Measurements from ENCODE around the gene KCNJ6. TPM values are rescaled to one million over a fixed set of nuclear protein-coding genes. Genes with fewer than 3 reads are reported as not detected.

The KCNJ6 gene
- total RNA-seq, 4 donors from 2014 or later = 0.08 to 0.40 TPM; not detected in 2

GRCh38 chr21:37899146-37899545, 17.1 kb downstream of the KCNJ6 start:
- no peak for ATAC-seq
- no peaks in the 10 kb centered on the region for H3K9me3 ChIP-seq
- 38 to 41% methylated on average over 6 of the region's 6 CpGs for WGBS, 2 donors (ENCODE audit: low coverage in 1 of 2)
- H3K4me1 ChIP-seq = no peaks in the 10 kb centered on the region
- H3K36me3 ChIP-seq = no peaks in the 10 kb centered on the region
- H3K27ac ChIP-seq = no peak overlapping the region
- no peak overlapping the region for H3K4me3 ChIP-seq
- TF ChIP-seq POLR2AphosphoS5 (IDR thresholded peaks at IDR 0.05) (no peak), EP300 (IDR thresholded peaks at IDR 0.05) (no peak), CTCF (IDR thresholded peaks at IDR 0.05) (no peak), POLR2A (IDR thresholded peaks at IDR 0.05) (no peak)
- peaks cover 39% of the 10 kb centered on the region for H3K27me3 ChIP-seq

- Histone ChIP-seq H3K4me1 (no peaks in the 10 kb centered on the region), H3K9me3 (no peaks in the 10 kb centered on the region), H3K27ac (no peak overlapping the region), H3K4me3 (no peak overlapping the region), H3K27me3 (peaks cover 49% of the 10 kb centered on the region), H3K36me3 (no peaks in the 10 kb centered on the region)
- TF ChIP-seq POLR2A (IDR thresholded peaks at IDR 0.05) = no peak
- no peak for TF ChIP-seq POLR2AphosphoS5 (IDR thresholded peaks at IDR 0.05)
- TF ChIP-seq CTCF (IDR thresholded peaks at IDR 0.05) = no peak
- TF ChIP-seq EP300 (IDR thresholded peaks at IDR 0.05) = no peak
- no peak for ATAC-seq
- 71 to 100% methylated on average over 1 to 4 of the region's 5 CpGs for WGBS, 2 donors (ENCODE audit: low coverage in 1 of 2)
Measured at GRCh38 chr21:37896788-37897187, 19.5 kb downstream of the KCNJ6 start.

DNA sequence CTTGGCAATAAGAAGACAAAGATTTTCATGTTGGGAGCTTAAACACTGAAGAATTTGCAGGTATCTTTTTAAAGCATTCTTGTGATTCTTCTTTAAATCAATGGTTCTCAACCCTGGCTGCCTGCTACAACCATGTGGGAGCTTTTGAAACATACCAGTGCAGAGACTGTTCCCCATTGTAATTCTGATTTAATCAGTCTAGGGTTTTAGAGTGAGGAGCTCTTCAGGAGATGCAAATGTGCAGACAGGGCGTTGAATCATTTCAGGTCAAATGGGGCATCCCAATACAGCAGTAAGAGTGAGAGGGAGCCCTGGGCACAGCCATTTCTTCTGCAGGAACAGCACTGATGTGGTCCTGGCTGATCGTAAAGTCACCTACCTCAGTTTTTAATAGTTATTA, 24.3 kb downstream of the KCNJ6 start:
- Histone ChIP-seq H3K27me3 (peaks cover 51% of the 10 kb centered on the region), H3K36me3 (no peaks in the 10 kb centered on the region), H3K9me3 (no peaks in the 10 kb centered on the region), H3K4me1 (no peaks in the 10 kb centered on the region), H3K4me3 (no peak overlapping the region), H3K27ac (no peak overlapping the region)
- ATAC-seq = no peak
- no peak for TF ChIP-seq EP300 (IDR thresholded peaks at IDR 0.05)
- no peak for TF ChIP-seq POLR2A (IDR thresholded peaks at IDR 0.05)
- no peak for TF ChIP-seq CTCF (IDR thresholded peaks at IDR 0.05)
- TF ChIP-seq POLR2AphosphoS5 (IDR thresholded peaks at IDR 0.05) = no peak
- WGBS, 2 donors (ENCODE audit: low coverage in 1 of 2) = 48 to 57% methylated on average over 1 to 2 of the region's 2 CpGs

DNA sequence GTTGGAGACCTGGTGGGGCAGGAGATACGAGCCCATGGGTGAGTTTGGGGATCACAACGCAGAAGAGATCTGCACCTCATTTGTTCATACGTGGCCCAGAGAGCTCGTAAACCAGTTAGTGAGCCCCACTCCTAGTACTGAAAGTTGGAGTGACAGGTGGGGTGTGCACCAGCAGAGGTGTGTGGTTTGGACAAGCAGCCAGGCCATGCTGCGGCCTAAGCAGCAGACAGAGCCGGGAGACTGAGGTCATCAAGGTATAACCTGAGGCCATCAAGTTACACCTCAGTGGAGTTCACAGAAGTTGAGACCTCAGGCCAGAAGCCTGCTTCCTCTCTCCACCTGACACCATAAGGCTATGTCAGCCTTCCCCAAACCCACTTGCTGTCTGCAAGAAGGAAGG, 27.6 kb downstream of the KCNJ6 start:
- Histone ChIP-seq H3K27me3 (peaks cover 34% of the 10 kb centered on the region), H3K4me1 (no peaks in the 10 kb centered on the region), H3K27ac (no peak overlapping the region), H3K9me3 (peaks cover 0 to 10% (median 0%) of the 10 kb centered on the region in 3 donors), H3K36me3 (no peaks in the 10 kb centered on the region), H3K4me3 (no peak overlapping the region)
- TF ChIP-seq CTCF (IDR thresholded peaks at IDR 0.05) = no peak
- TF ChIP-seq POLR2A (IDR thresholded peaks at IDR 0.05) = no peak
- TF ChIP-seq POLR2AphosphoS5 (IDR thresholded peaks at IDR 0.05) = no peak
- no peak for TF ChIP-seq EP300 (IDR thresholded peaks at IDR 0.05)
- 86 to 93% methylated on average over 2 to 4 of the region's 6 CpGs for WGBS, 2 donors (ENCODE audit: low coverage in 1 of 2)
- ATAC-seq = no peak

GRCh38 chr21:37886726-37887299, 29.4 kb downstream of the KCNJ6 start:
- Histone ChIP-seq H3K9me3 (peaks cover 0 to 10% (median 0%) of the 10 kb centered on the region in 3 donors), H3K4me3 (no peak overlapping the region), H3K27me3 (peaks cover 26% of the 10 kb centered on the region), H3K4me1 (no peaks in the 10 kb centered on the region), H3K36me3 (no peaks in the 10 kb centered on the region), H3K27ac (no peak overlapping the region)
- no peak for TF ChIP-seq POLR2AphosphoS5 (IDR thresholded peaks at IDR 0.05)
- TF ChIP-seq POLR2A (IDR thresholded peaks at IDR 0.05) = no peak
- no peak for TF ChIP-seq CTCF (IDR thresholded peaks at IDR 0.05)
- TF ChIP-seq EP300 (IDR thresholded peaks at IDR 0.05) = no peak
- ATAC-seq = no peak
- 73 to 83% methylated on average over 1 of the region's 3 CpGs for WGBS, 2 donors (ENCODE audit: low coverage in 1 of 2)
